ENCODE measurements around the gene CHCHD6.

DNA sequence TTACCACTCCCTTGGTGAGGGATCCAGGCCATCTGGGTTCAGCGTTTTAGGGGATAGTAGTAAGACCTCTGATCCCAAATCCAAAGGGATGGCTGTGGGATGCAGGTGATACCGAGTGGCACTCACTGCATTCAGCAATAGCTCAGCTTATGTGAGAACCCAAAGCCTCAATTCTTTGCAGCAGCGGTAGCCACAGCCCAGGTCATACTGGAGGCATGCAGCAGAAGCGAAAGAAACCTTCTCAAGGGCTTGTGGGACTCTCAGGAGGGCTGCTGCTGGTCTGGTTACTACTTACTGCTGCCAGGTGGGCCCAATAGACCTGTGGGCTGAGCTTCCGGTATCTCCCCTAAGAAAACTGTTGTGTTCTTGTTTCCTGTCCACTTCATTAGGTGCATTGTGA, 38.0 kb downstream of the CHCHD6 start:
- no peak for TF ChIP-seq POLR2A (IDR thresholded peaks at IDR 0.05)
- TF ChIP-seq, protein P1, sequence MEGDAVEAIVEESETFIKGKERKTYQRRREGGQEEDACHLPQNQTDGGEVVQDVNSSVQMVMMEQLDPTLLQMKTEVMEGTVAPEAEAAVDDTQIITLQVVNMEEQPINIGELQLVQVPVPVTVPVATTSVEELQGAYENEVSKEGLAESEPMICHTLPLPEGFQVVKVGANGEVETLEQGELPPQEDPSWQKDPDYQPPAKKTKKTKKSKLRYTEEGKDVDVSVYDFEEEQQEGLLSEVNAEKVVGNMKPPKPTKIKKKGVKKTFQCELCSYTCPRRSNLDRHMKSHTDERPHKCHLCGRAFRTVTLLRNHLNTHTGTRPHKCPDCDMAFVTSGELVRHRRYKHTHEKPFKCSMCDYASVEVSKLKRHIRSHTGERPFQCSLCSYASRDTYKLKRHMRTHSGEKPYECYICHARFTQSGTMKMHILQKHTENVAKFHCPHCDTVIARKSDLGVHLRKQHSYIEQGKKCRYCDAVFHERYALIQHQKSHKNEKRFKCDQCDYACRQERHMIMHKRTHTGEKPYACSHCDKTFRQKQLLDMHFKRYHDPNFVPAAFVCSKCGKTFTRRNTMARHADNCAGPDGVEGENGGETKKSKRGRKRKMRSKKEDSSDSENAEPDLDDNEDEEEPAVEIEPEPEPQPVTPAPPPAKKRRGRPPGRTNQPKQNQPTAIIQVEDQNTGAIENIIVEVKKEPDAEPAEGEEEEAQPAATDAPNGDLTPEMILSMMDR (IDR thresholded peaks at IDR 0.05): no peak
